Neuronal stem cell (in vitro differentiated cells): Measurements from ENCODE around the gene ECPAS.

Experiments
- DNase-seq: peaks from one replicate; pipeline ENCODE4 v3.0.0-alpha.2; 2013; ENCODE audit warnings: low spot score
- H2AFZ ChIP-seq: one replicate; pipeline ENCODE4 v1.6.1; 2013; ENCODE audit warnings: mild to moderate bottlenecking, low read length, inconsistent platforms
- H2AK5ac ChIP-seq: 2 replicates; pipeline ENCODE4 v1.6.1; 2013; ENCODE audit warnings: low read depth, mild to moderate bottlenecking, inconsistent platforms, low read length, moderate library complexity, mixed read lengths
- H2BK120ac ChIP-seq: 2 replicates; pipeline ENCODE4 v1.6.1; 2013; ENCODE audit warnings: low read depth, mild to moderate bottlenecking, inconsistent platforms, low read length, moderate library complexity, mixed read lengths
- H2BK12ac ChIP-seq: one replicate; pipeline ENCODE4 v1.6.1; 2013; ENCODE audit warnings: low read length, inconsistent platforms
- H2BK15ac ChIP-seq: 2 replicates; pipeline ENCODE4 v1.6.1; 2013; ENCODE audit warnings: mild to moderate bottlenecking, low read length, inconsistent platforms, mixed read lengths
- H2BK5ac ChIP-seq: one replicate; pipeline ENCODE4 v1.6.1; 2013; ENCODE audit warnings: inconsistent platforms, mild to moderate bottlenecking, low read length, moderate library complexity
- H3K14ac ChIP-seq: one replicate; pipeline ENCODE4 v1.6.1; 2013; ENCODE audit warnings: low read length, inconsistent platforms
- H3K18ac ChIP-seq: 2 replicates; pipeline ENCODE4 v1.6.1; 2013; ENCODE audit warnings: low read length, inconsistent platforms
- H3K23ac ChIP-seq: 2 replicates; pipeline ENCODE4 v1.6.1; 2013; ENCODE audit warnings: low read depth, mild to moderate bottlenecking, mixed read lengths, low read length, inconsistent platforms; ENCODE audit not compliant: poor library complexity
- H3K27ac ChIP-seq: replicated peaks from 3 replicates; pipeline ENCODE4 v1.5.1; 2013; ENCODE audit warnings: low read length, inconsistent platforms
- H3K27me3 ChIP-seq, 3 experiments: 2 replicates each; pipeline ENCODE4 v1.6.1; 2013; ENCODE audit warnings: low read length in 3 of 3, mild to moderate bottlenecking in 2 of 3, inconsistent platforms in 1 of 3, low read depth in 1 of 3, mixed read lengths in 1 of 3, moderate library complexity in 1 of 3; ENCODE audit not compliant: control insufficient read depth in 3 of 3, insufficient read depth in 3 of 3
- H3K36me3 ChIP-seq, 2 donors: replicated peaks in 1 of 2; 2 replicates each; pipeline ENCODE4 v1.6.1; 2013; ENCODE audit warnings: low read length in 2 of 2; ENCODE audit not compliant: control insufficient read depth in 2 of 2, insufficient read depth in 2 of 2
- H3K4ac ChIP-seq: 2 replicates; pipeline ENCODE4 v1.6.1; 2013; ENCODE audit warnings: inconsistent platforms, mild to moderate bottlenecking, low read length, moderate library complexity
- H3K4me1 ChIP-seq, 2 donors: 1 replicate in 1 of 2; 2 replicates in 1 of 2; pipeline ENCODE4 v1.6.1; 2013; ENCODE audit warnings: low read length in 2 of 2, low read depth in 1 of 2; ENCODE audit not compliant: control insufficient read depth in 2 of 2, insufficient read depth in 1 of 2
- H3K4me2 ChIP-seq: one replicate; pipeline ENCODE4 v1.6.1; 2013; ENCODE audit warnings: mild to moderate bottlenecking, low read length, inconsistent platforms; ENCODE audit not compliant: insufficient read depth, poor library complexity, severe bottlenecking
- H3K4me3 ChIP-seq, 2 donors: 2 replicates each; pipeline ENCODE4 v1.5.1; 2013; ENCODE audit warnings: low read length in 2 of 2, mild to moderate bottlenecking in 2 of 2, inconsistent platforms in 1 of 2, moderate library complexity in 1 of 2
- H3K79me1 ChIP-seq: one replicate; pipeline ENCODE4 v1.6.1; 2013; ENCODE audit warnings: low read depth, mild to moderate bottlenecking, inconsistent platforms, low read length, moderate library complexity
- H3K9ac ChIP-seq: one replicate; pipeline ENCODE4 v1.6.1; 2013; ENCODE audit warnings: mild to moderate bottlenecking, low read depth, low read length, inconsistent platforms; ENCODE audit not compliant: poor library complexity
- H3K9me3 ChIP-seq, 2 donors: replicated peaks in 1 of 2; 2 replicates each; pipeline versions ENCODE3 to v1.6.1; 2013; ENCODE audit warnings: low read length in 2 of 2, mild to moderate bottlenecking in 2 of 2, inconsistent platforms in 1 of 2, low read depth in 1 of 2, mixed read lengths in 1 of 2, moderate library complexity in 1 of 2; ENCODE audit not compliant: control insufficient read depth in 2 of 2, insufficient read depth in 1 of 2
- H4K8ac ChIP-seq: one replicate; pipeline ENCODE4 v1.6.1; 2013; ENCODE audit warnings: low read depth, mild to moderate bottlenecking, inconsistent platforms, low read length, moderate library complexity
- H4K91ac ChIP-seq: one replicate; pipeline ENCODE4 v1.6.1; 2013; ENCODE audit warnings: low read length, low read depth, mild to moderate bottlenecking, inconsistent platforms; ENCODE audit not compliant: poor library complexity
- WGBS, 2 donors: extraction: QIAGEN DNeasy Blood & Tissue Kit; methylation state at CpG; one replicate each; pipeline ENCODE4 v1.1.7; 2013; ENCODE audit warnings: missing lambda C conversion rate in 2 of 2, mixed read lengths in 1 of 2; ENCODE audit not compliant: insufficient read length in 2 of 2, insufficient replicate concordance in 1 of 2; ENCODE audit errors: extremely low coverage in 2 of 2; 5-methylcytosine and 5-hydroxymethylcytosine counted together

ECPAS gene

DNA sequence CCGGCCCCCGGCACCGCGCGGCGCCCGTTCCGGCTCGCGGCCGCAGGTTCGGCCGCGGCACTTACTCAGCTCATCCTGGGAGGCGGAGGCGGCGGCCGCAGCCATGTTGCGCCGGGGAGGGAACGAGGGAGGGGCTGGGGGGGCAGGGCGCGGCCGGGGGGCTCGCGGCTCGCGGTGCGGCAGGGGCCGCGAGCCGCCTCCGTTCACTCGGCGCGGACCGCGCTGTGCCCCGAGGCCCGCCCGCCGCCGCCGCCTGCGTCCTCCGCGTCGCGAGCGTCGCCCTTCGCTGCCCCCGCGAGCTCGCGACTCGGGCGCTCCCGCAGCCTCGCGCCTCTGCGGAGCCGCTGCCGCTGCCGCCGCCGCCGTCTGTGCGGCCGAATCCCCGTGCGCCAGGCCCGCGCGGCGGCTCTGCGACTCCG is 735 bp downstream of the ECPAS start:
- Histone ChIP-seq H3K23ac (peak overlapping the region; percentile 16), H3K27ac (peak overlapping the region; percentile 97), H3K9ac (peak overlapping the region; percentile 91), H2AK5ac (no peak overlapping the region), H3K4ac (peak overlapping the region; percentile 89), H3K36me3 (no peaks in the 10 kb centered on the region), H2BK120ac (no peak overlapping the region), H2BK15ac (no peak overlapping the region), H2BK5ac (peak overlapping the region; percentile 66), H3K4me1 (peaks cover 3 to 4% of the 10 kb centered on the region in 2 donors), H3K9me3 (no peaks in the 10 kb centered on the region), H2BK12ac (no peak overlapping the region), H3K27me3 (no peaks in the 10 kb centered on the region), H4K8ac (no peak overlapping the region), H2AFZ (peak overlapping the region; percentile 95), H3K18ac (peak overlapping the region; percentile 91), H4K91ac (no peak overlapping the region), H3K14ac (no peak overlapping the region), H3K4me3 (peak overlapping the region; percentile 96 to 99), H3K79me1 (no peaks in the 10 kb centered on the region), H3K4me2 (peak overlapping the region; percentile 62)
- no CpG with 5 or more reads among the region's 78 CpGs for WGBS, 2 donors
- peak; percentile 39 for DNase-seq

- Histone ChIP-seq H3K18ac (peak overlapping the region; percentile 76), H3K36me3 (no peaks in the 10 kb centered on the region), H3K4ac (no peak overlapping the region), H3K9me3 (no peaks in the 10 kb centered on the region), H2BK12ac (peak overlapping the region; percentile 63), H2AK5ac (no peak overlapping the region), H2BK15ac (no peak overlapping the region), H2BK5ac (peak overlapping the region; percentile 66), H3K27ac (peak overlapping the region; percentile 97), H3K4me1 (peaks cover 3 to 4% of the 10 kb centered on the region in 2 donors), H3K27me3 (no peaks in the 10 kb centered on the region), H4K91ac (no peak overlapping the region), H3K23ac (peak overlapping the region; percentile 16), H2BK120ac (no peak overlapping the region), H3K79me1 (no peaks in the 10 kb centered on the region), H3K9ac (peak overlapping the region; percentile 91), H3K4me3 (peak overlapping the region; percentile 96 to 99), H3K4me2 (peak overlapping the region; percentile 54), H3K14ac (no peak overlapping the region), H4K8ac (no peak overlapping the region), H2AFZ (peak overlapping the region; percentile 95)
- peak; percentile 71 for DNase-seq
- WGBS, 2 donors, result no CpG with 5 or more reads among the region's 76 CpGs
Observed at GRCh38 chr9:111482694-111483438, 1.3 kb downstream of the ECPAS start.

- H3K27me3 ChIP-seq, result no peaks in the 10 kb centered on the region
- no CpG with 5 or more reads among the region's 13 CpGs for WGBS, 2 donors
Observed at GRCh38 chr9:111481885-111482636, 2.1 kb downstream of the ECPAS start.

GRCh38 chr9:111477677-111478076 is 6.5 kb downstream of the ECPAS start:
- no peak overlapping the region for H3K27ac ChIP-seq
- H3K9ac ChIP-seq, result no peak overlapping the region
- H2BK15ac ChIP-seq, result no peak overlapping the region
- H4K8ac ChIP-seq, result no peak overlapping the region
- WGBS, 2 donors, result no CpG with 5 or more reads among the region's 3 CpGs
- H3K36me3 ChIP-seq, result no peaks in the 10 kb centered on the region
- H2BK5ac ChIP-seq, result no peak overlapping the region
- no peak overlapping the region for H3K14ac ChIP-seq
- DNase-seq, result no peak
- H2AK5ac ChIP-seq, result no peak overlapping the region
- no peak overlapping the region for H3K23ac ChIP-seq
- no peaks in the 10 kb centered on the region for H3K27me3 ChIP-seq
- no peak overlapping the region for H3K4me3 ChIP-seq
- no peak overlapping the region for H2BK12ac ChIP-seq
- no peak overlapping the region for H2BK120ac ChIP-seq
- peaks cover 4% of the 10 kb centered on the region in 2 donors for H3K4me1 ChIP-seq
- no peak overlapping the region for H3K4ac ChIP-seq
- no peaks in the 10 kb centered on the region for H3K9me3 ChIP-seq
- H3K18ac ChIP-seq, result no peak overlapping the region
- no peak overlapping the region for H3K4me2 ChIP-seq
- H3K79me1 ChIP-seq, result peaks cover 2% of the 10 kb centered on the region
- H2AFZ ChIP-seq, result no peak overlapping the region
- no peak overlapping the region for H4K91ac ChIP-seq

More at GRCh38 chr9:111481885-111482636, 2.1 kb downstream of the ECPAS start:
- Histone ChIP-seq H3K79me1 (no peaks in the 10 kb centered on the region), H2AFZ (peak overlapping the region; percentile 95), H3K36me3 (no peaks in the 10 kb centered on the region), H3K4ac (no peak overlapping the region), H3K9ac (no peak overlapping the region), H2AK5ac (no peak overlapping the region), H3K27ac (no peak overlapping the region), H2BK12ac (no peak overlapping the region), H3K23ac (no peak overlapping the region), H3K18ac (no peak overlapping the region), H3K14ac (no peak overlapping the region), H3K4me1 (peaks cover 3 to 4% of the 10 kb centered on the region in 2 donors), H4K8ac (no peak overlapping the region), H2BK5ac (no peak overlapping the region), H3K4me2 (peak overlapping the region; percentile 54), H2BK15ac (no peak overlapping the region), H2BK120ac (no peak overlapping the region), H3K4me3 (peak overlapping the region; percentile 96 to 99), H4K91ac (no peak overlapping the region), H3K9me3 (no peaks in the 10 kb centered on the region)
- peak; percentile 3 for DNase-seq
